Gastrocnemius medialis (tissue), 4 donors: ENCODE results near the gene SPIRE1. TPM values are rescaled to one million over a fixed set of nuclear protein-coding genes. Genes with fewer than 3 reads are reported as not detected.

Experiments
- ATAC-seq, 2 donors: fragments of 150-250 bp; one replicate each; pipeline ENCODE4 v1.9.1; 2016
- DNase-seq, 2 donors: peaks; one replicate each; pipeline ENCODE4 v3.0.0-alpha.2; 2019
- H3K27ac ChIP-seq, 4 donors: fragments of 200-600 bp; sonication (generic); 1 replicate in 1 of 4; 2 replicates in 3 of 4; pipeline ENCODE4 v1.5.1; 2016 to 2018; ENCODE audit warnings: mild to moderate bottlenecking in 2 of 4, moderate library complexity in 1 of 4
- H3K27me3 ChIP-seq, 3 donors: fragments of 200-600 bp; sonication (generic) in 2 of 3; 1 replicate in 1 of 3; 2 replicates in 2 of 3; pipeline versions ENCODE4 v1.5.1 to v1.6.0; 2016 to 2019; ENCODE audit warnings: mild to moderate bottlenecking in 1 of 3, moderate library complexity in 1 of 3
- H3K36me3 ChIP-seq, 2 donors: fragments of 200-600 bp; sonication (generic) in 1 of 2; one replicate each; pipeline ENCODE4 v1.5.1; 2017 to 2018
- H3K4me1 ChIP-seq, 2 donors: fragments of 200-600 bp; sonication (generic) in 1 of 2; one replicate each; pipeline ENCODE4 v1.5.1; 2016 to 2017; ENCODE audit warnings: mild to moderate bottlenecking in 2 of 2
- H3K4me3 ChIP-seq, 4 donors: fragments of 200-600 bp; sonication (generic) in 3 of 4; 1 replicate in 1 of 4; 2 replicates in 3 of 4; pipeline ENCODE4 v1.5.1; 2016 to 2019; ENCODE audit warnings: mild to moderate bottlenecking in 2 of 4
- H3K9me3 ChIP-seq, 3 donors: fragments of 200-600 bp; sonication (generic) in 2 of 3; 1 replicate in 1 of 3; 2 replicates in 2 of 3; pipeline ENCODE4 v1.5.1; 2016 to 2019
- POLR2A ChIP-seq, 2 donors: fragments of 450-650 bp; IDR thresholded peaks; one replicate each; pipeline ENCODE4 v1.6.1; 2017; ENCODE audit warnings: antibody characterized with exemption in 2 of 2, mild to moderate bottlenecking in 2 of 2, moderate library complexity in 2 of 2
- in situ Hi-C, 4 donors: fragments of 200-750 bp; cut with MboI; loops; one replicate each; pipeline versions ENCODE4 v1.15.0 to v1.8.0; 2017; ENCODE audit warnings: low sequenced_read_pairs in 4 of 4
- intact Hi-C: fragments of 100-400 bp; cut with DNase I; formaldehyde crosslinking; loops from one replicate; pipeline ENCODE4 v1.15.1; 2023; ENCODE audit warnings: low total_unique reads
- total RNA-seq, 4 donors: library from RNA; depleted of rRNA; stranded (reverse); fragments of >200 nt; gene quantifications; one replicate each; pipeline versions ENCODE4 v1.1.0 to v1.2.3, GENCODE V29; 2016
- TF ChIP-seq, protein P1 (sequence below), 5 experiments: fragments of 450-650 bp in 3 of 5; fragments of 200-600 bp in 2 of 5; sonication (generic) in 2 of 5; IDR thresholded peaks in 4 of 5; conservative IDR thresholded peaks in 1 of 5; 1 replicate in 4 of 5; 2 replicates in 1 of 5; pipeline ENCODE4 v1.5.1; 2016 to 2019; ENCODE audit warnings: antibody characterized with exemption in 5 of 5, mild to moderate bottlenecking in 3 of 5, moderate library complexity in 3 of 5

SPIRE1 gene
- total RNA-seq, result 10 to 100 TPM; 48.3 to 82.7 (median 55.1) TPM

DNA sequence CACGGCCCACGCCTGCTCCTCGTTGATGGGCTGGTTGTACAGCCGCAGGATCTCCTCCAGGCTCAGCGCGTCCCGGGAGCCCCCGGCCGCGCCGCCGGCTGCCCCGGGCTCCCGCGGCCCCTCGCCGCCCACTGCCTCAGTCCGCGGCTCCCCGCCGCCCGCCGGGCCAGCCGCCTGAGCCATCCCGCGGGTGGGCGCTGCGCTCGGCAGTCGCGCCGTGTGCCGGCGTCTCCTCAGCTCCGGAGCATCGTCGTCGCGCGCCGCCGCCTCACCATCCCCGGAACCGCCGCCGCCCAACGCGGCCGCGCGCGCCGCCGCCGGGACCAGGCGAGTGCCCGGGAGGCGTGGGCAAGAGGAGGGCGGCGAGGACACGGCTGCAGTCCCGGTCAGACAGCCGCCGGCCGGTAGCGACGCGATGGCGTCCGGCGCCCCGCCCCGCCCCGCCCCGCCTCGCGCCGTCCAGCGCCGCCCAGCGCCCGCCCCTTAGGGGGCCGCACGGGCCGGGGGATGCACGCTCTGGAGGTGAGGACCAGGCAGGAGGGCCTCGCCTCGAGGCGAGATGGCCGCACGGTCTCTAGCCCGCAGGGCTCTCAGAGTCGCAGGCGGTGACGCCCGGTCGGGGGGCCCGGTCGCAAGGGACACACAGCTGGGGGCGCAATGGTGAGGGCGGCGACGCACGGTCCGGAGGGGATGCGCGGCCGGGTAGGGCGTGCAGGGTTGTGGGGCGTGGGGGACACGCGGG lies at the start of gene SPIRE1:
SPIRE1 (minus strand) TSS at position 424 of the 742 bp plus-strand sequence; CDS start at position 183, 241 bp downstream.
- no peaks in the 10 kb centered on the region for H3K27me3 ChIP-seq
- H3K4me3 ChIP-seq, result peak within 1 kb of the TSS; percentile 72 to 96 (median 80)
- no peaks in the 10 kb centered on the region for H3K9me3 ChIP-seq
- peak; percentile 81 to 88 for ATAC-seq
- peak; percentile 67 to 75 for DNase-seq
- H3K4me1 ChIP-seq, result peaks cover 1 to 18% of the 10 kb centered on the region in 2 donors
- H3K27ac ChIP-seq, result peak within 1 kb of the TSS; percentile 88 to 99 (median 94)
- TF ChIP-seq, protein P1, sequence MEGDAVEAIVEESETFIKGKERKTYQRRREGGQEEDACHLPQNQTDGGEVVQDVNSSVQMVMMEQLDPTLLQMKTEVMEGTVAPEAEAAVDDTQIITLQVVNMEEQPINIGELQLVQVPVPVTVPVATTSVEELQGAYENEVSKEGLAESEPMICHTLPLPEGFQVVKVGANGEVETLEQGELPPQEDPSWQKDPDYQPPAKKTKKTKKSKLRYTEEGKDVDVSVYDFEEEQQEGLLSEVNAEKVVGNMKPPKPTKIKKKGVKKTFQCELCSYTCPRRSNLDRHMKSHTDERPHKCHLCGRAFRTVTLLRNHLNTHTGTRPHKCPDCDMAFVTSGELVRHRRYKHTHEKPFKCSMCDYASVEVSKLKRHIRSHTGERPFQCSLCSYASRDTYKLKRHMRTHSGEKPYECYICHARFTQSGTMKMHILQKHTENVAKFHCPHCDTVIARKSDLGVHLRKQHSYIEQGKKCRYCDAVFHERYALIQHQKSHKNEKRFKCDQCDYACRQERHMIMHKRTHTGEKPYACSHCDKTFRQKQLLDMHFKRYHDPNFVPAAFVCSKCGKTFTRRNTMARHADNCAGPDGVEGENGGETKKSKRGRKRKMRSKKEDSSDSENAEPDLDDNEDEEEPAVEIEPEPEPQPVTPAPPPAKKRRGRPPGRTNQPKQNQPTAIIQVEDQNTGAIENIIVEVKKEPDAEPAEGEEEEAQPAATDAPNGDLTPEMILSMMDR (IDR thresholded peaks at IDR 0.05 in 4 of 5, conservative IDR thresholded peaks at IDR 0.05 in 1 of 5), result peak in 1 of 5 experiments; percentile 25
- peak; percentile 79 to 84 for TF ChIP-seq POLR2A (IDR thresholded peaks at IDR 0.05)
- H3K36me3 ChIP-seq, result no peaks in the 10 kb centered on the region
- intact Hi-C loops, result loop anchor here (1.0 to 5.0 kb wide), 7 partner anchors 117 to 386 kb away; partner anchors contain the start of genes AFG3L2, PRELID3A, PTPN2 and SEH1L
- in situ Hi-C loops, result no loop called here

DNA sequence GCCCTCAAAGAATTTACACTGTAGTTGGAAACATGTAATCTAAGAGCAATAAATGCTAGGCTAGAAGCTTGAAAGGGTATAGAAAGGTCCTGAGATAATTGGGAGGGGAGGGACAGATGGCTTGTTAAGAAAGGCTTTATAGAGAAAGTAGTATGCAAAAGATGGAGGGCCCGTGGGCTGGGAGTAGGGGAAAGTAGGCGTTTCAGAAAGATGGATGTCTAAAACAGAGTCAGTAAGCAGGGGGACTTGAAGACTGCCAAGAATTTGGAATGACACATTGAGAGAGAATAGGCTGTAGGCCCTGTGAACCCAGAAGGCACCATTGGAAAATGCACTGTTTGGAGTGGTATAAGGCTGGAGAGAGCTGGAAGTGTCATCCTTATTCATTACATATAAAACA lies 45.8 kb upstream of the SPIRE1 start:
- intact Hi-C loops, result loop anchor here (10.0 kb wide), 3 partner anchors 181 to 1021 kb away; partner anchors contain the start of genes FAM210A, PTPN2, RNMT and SEH1L
- peak overlapping the region; percentile 72 to 99 (median 94) for H3K4me3 ChIP-seq
- ATAC-seq (peak in 1 of 2 donors; percentile 8), DNase-seq (no peak)
- TF ChIP-seq POLR2A (IDR thresholded peaks at IDR 0.05), result no peak
- TF ChIP-seq, protein P1 (IDR thresholded peaks at IDR 0.05 in 4 of 5, conservative IDR thresholded peaks at IDR 0.05 in 1 of 5), result no peak
- no peaks in the 10 kb centered on the region for H3K9me3 ChIP-seq
- peaks cover 28 to 29% of the 10 kb centered on the region in 2 donors for H3K4me1 ChIP-seq
- H3K27ac ChIP-seq, result peak overlapping the region; percentile 95 to 99 (median 98)
- no peaks in the 10 kb centered on the region for H3K27me3 ChIP-seq
- peaks cover 0 to 40% of the 10 kb centered on the region in 2 donors for H3K36me3 ChIP-seq
- in situ Hi-C loops, result loop anchor here in 1 of 4 donors (25.0 kb wide), 1 partner anchor 1034 kb away; the partner anchor contains the start of genes FAM210A and RNMT

DNA sequence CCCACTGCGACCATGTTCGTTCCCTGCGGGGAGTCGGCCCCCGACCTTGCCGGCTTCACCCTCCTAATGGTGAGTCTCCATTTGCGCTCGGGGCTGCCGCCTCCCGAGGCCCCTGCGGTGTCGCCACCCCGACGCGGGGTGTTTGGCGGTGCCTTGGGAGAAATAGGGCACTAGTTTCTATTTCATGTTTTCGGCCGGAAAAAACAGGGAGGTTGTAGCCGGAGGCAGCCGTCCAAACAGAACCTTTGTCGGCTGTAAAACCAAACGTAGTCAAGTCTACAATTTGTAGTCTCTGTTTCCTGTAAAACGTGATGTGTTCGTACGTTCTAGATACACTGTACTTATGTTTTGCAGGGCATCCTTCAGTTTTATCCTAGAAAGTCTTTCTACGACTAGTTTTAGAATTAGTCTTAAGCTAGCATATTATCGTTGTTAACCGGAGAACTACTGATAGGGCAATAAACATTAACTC lies 45.2 kb upstream of the SPIRE1 start:
- no peak for DNase-seq
- Histone ChIP-seq H3K4me1 (peaks cover 28 to 29% of the 10 kb centered on the region in 2 donors), H3K4me3 (peak overlapping the region; percentile 72 to 99 (median 94)), H3K9me3 (no peaks in the 10 kb centered on the region), H3K36me3 (peaks cover 0 to 39% of the 10 kb centered on the region in 2 donors), H3K27ac (peak overlapping the region; percentile 95 to 99 (median 98)), H3K27me3 (no peaks in the 10 kb centered on the region)
- in situ Hi-C loops, result loop anchor here in 1 of 4 donors (25.0 kb wide), 1 partner anchor 1034 kb away; the partner anchor contains the start of genes FAM210A and RNMT
- TF ChIP-seq POLR2A (IDR thresholded peaks at IDR 0.05), result no peak
- TF ChIP-seq, protein P1 (IDR thresholded peaks at IDR 0.05 in 4 of 5, conservative IDR thresholded peaks at IDR 0.05 in 1 of 5), result no peak
- intact Hi-C loops, result loop anchor here (10.0 kb wide), 3 partner anchors 182 to 1022 kb away; partner anchors contain the start of genes FAM210A, PTPN2, RNMT and SEH1L
- peak; percentile 61 to 67 for ATAC-seq

DNA sequence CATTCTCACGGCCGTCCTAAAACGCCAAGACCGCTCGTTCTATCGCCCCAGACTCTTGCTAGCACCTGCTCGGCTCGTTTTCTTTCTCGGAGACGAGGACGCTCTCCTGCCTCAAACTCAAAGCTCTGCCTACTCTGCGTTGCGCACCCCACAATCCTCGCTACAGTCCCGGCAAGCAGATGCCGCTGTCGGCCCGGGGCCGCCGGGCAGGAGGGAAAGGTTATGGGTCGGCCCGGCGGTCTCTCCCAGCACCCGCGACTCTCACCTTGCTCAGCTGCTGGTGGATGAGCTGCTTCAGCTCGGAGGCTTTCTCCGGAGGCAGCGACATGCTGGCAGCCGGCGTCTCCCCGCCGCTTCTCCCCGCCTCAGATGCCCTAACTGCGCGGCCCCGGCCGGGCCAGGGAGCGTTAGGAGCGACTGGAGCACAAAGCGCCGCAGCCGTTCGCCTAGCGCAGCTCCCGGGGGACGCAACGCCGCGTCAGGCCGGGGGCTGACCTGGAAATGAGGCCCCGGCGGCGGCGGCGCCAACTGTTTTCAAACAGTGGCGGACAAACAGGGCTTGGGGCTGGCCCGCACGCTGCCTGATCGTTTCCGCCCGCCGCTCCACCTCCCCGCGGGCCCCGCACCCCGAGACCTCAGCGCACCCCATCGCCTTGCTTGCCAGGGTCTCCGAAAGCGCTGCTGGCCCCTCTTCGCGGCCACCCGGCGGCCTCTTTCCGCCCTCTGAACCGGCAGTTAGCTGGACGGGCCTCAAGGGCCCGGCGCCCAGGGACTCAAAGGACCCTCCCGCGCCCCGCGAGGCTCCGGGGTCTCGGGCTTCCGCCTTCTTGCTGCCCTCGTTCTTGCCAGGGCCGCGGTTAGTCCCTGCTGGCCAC lies 44.6 kb upstream of the SPIRE1 start, which contains the start of the genes CEP76 and PSMG2:
CEP76 (minus strand) TSS at position 503 of the 875 bp plus-strand sequence; CDS start at position 328, 175 bp downstream.
PSMG2 (plus strand) TSS at position 822 of the 875 bp plus-strand sequence. CDS start 66 bp downstream, outside the sequence.
- Histone ChIP-seq H3K4me3 (peak within 1 kb of the TSS; percentile 72 to 99 (median 94)), H3K9me3 (no peaks in the 10 kb centered on the region), H3K27ac (peak within 1 kb of the TSS; percentile 95 to 99 (median 98)), H3K4me1 (peaks cover 28 to 29% of the 10 kb centered on the region in 2 donors), H3K36me3 (peaks cover 0 to 33% of the 10 kb centered on the region in 2 donors), H3K27me3 (no peaks in the 10 kb centered on the region)
- intact Hi-C loops, result loop anchor here (1.0 to 10.0 kb wide), 4 partner anchors 182 to 1022 kb away; partner anchors contain the start of genes AFG3L2, FAM210A, PTPN2 and RNMT
- TF ChIP-seq POLR2A (IDR thresholded peaks at IDR 0.05), result peak; percentile 76 to 84
- TF ChIP-seq, protein P1 (IDR thresholded peaks at IDR 0.05 in 4 of 5, conservative IDR thresholded peaks at IDR 0.05 in 1 of 5), result peak in 2 of 5 experiments; percentile 6 to 16
- in situ Hi-C loops, result loop anchor here in 1 of 4 donors (25.0 kb wide), 1 partner anchor 1035 kb away; the partner anchor contains the start of genes FAM210A and RNMT
- DNase-seq (peak; percentile 76 to 87), ATAC-seq (peak; percentile 95 to 96)
